ENCODE measurements around the gene NT5C.
A peak's percentile ranks its signal among the peaks of the same experiment; 100 is the strongest.
"Not testable (repeated sequence)": the region's sequence is repeated elsewhere in the genome, so short reads cannot be mapped to it uniquely, and the experiment has no call there.

NT5C gene

DNA sequence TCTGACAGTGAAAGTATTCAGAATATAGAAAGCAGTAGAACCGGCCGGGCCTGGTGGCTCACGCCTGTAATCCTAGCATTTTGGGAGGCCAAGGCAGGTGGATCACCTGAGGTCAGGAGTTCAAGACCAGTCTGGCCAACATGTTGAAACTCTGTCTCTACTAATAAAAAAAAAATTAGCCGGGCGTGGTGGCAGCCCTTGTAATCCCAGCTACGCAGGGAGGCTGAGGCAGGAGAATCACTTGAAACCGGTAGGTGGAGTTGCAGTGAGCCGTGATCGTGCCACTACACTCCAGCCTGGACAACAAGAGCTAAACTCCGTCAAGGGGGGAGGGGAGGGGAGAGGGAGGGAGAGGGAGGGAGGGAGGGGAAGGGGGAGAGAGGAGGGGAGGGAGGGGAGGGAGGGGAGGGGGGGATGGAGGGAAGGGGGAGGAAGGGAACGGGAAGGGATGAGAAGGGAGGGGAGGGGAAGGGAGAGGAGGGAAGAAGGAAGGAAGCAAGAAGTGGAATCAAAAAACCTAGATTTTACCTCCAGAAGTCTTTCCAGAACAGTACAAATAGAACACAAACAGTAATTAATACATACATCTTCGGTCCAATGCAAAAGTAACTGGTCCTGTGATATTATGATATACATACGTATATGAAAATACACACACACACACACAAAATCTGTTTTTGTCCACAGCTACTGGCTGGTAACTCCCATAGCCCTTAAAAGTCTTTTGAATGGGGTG is 10.9 kb upstream of the NT5C start:
- DNase-seq (ENCODE audit: extremely low read depth, low read depth): no peak
- TF ChIP-seq CTCF (IDR thresholded peaks at IDR 0.05; ENCODE audit: low read depth, low read length, missing control alignments): no peak
- no peak overlapping the region for H3K4me3 ChIP-seq (replicated peaks; ENCODE audit: low read depth, low read length)

- H3K4me3 ChIP-seq (replicated peaks; ENCODE audit: low read depth, low read length): no peak overlapping the region
- TF ChIP-seq CTCF (IDR thresholded peaks at IDR 0.05; ENCODE audit: low read depth, low read length, missing control alignments): no peak
- no peak for DNase-seq (ENCODE audit: extremely low read depth, low read depth)
Observed at GRCh38 chr17:75138519-75138918, 7.0 kb upstream of the NT5C start.

- not testable (repeated sequence) for H3K4me3 ChIP-seq (replicated peaks; ENCODE audit: low read depth, low read length); DNase-seq (ENCODE audit: extremely low read depth, low read depth)
Observed at GRCh38 chr17:75137762-75138161, 6.2 kb upstream of the NT5C start.

DNA sequence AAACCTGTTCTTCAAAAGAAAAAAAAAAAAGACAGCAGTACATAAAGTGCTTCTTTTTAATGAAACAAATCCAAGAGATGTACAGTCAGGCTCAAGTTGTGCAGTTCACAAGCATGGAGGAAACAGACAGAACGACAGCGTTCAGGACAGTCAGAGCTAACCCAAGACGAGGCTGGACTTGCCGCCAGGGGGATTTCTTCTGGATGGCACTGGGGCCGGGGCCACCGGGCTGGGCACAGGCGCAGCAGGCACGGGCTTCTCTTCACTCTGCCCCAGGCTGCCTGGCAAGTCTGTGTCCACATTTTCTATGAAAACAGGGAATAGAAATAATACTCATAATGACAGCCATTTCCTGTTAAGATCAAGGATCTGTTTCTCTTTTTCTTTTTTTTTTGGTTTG is 4.4 kb upstream of the NT5C start:
- no peak for TF ChIP-seq CTCF (IDR thresholded peaks at IDR 0.05; ENCODE audit: low read depth, low read length, missing control alignments)
- H3K4me3 ChIP-seq (replicated peaks; ENCODE audit: low read depth, low read length): no peak overlapping the region
- DNase-seq (ENCODE audit: extremely low read depth, low read depth): no peak

DNA sequence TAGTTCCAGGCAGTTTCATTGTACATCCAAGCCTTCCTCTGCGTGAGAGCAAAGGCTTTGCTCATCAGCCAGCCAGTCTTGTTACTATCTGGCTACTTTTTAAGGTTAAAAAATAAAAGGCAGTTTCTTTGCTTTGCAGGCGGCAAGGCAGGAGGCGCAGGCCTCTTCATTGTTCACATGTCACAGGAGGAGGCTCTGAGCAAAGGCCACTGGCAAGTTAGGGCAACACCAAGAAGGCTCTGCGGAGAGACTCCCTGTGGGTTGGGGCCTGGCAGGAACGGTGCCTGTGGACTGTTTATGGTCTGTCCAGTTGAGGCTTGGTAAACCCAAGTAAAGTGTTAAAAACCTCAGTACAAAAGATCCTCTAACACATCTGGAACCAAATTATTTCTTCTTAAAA is 3.9 kb upstream of the NT5C start:
- TF ChIP-seq CTCF (IDR thresholded peaks at IDR 0.05; ENCODE audit: low read depth, low read length, missing control alignments): no peak
- DNase-seq (ENCODE audit: extremely low read depth, low read depth): no peak

GRCh38 chr17:75133607-75134347 is 2.2 kb upstream of the NT5C start:
- H3K4me3 ChIP-seq (replicated peaks; ENCODE audit: low read depth, low read length); DNase-seq (ENCODE audit: extremely low read depth, low read depth): not testable (repeated sequence)

More for the DNA sequence above, 3.9 kb upstream of the NT5C start:
- no peak overlapping the region for H3K4me3 ChIP-seq (replicated peaks; ENCODE audit: low read depth, low read length)

GRCh38 chr17:75133001-75133400 is 1.5 kb upstream of the NT5C start:
- no peak for DNase-seq (ENCODE audit: extremely low read depth, low read depth)
- no peak overlapping the region for H3K4me3 ChIP-seq (replicated peaks; ENCODE audit: low read depth, low read length)
- no peak for TF ChIP-seq CTCF (IDR thresholded peaks at IDR 0.05; ENCODE audit: low read depth, low read length, missing control alignments)

- not testable (repeated sequence) for DNase-seq (ENCODE audit: extremely low read depth, low read depth)
- peak overlapping the region; percentile 89 for H3K4me3 ChIP-seq (replicated peaks; ENCODE audit: low read depth, low read length)
Observed at GRCh38 chr17:75132018-75133000, 767 bp upstream of the NT5C start.

Measured in HFF-Myc (cell line).